Measurements from ENCODE around the gene FNDC10. TPM values are rescaled to one million over a fixed set of nuclear protein-coding genes. Genes with fewer than 3 reads are reported as not detected.

Gene FNDC10
- total RNA-seq, 1 donor from 2014 or later: 11.6 TPM

DNA sequence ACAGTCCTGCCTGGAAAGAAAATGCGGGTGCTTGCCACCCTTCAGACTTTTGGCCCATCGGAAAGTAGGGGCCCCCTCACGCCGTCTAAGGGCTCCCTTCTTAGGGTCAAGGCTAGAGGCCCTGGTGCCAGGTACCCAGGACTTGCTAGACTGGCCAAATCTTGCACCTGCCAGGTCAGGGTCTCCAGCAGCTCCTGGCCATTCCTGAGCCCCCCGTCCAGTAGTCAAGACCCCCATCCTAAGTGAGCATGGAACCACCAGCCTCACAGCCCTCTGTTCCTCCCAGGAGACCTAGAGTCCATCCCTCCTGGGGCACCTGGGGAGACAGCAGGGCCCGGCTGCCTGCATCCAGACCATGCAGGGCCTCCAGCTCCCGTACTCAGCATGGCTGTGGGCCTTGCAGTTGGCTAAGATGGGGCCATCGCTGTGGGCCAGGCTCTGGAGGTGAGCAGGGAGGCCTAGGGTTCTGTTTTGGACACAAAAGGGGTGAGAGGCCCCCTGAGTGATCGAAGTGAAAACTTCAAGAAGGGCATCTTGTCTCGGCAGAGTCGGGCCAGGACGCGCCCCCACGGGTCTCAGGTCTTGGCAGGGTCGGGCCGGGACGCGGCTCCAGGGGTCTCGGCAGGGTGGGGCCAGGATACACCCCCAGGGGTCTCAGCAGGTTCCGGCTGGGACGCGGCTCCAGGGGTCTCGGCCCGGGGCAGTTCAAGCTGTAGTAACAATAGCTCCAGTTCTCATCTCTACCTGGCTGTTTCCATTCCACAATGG is 5.9 kb downstream of the FNDC10 start:
- Mint-ChIP-seq H3K36me3 (ENCODE audit: low read depth, unreplicated experiment) (no peaks in the 10 kb centered on the region), H3K27ac (ENCODE audit: unreplicated experiment) (no peak overlapping the region), H3K27me3 (ENCODE audit: unreplicated experiment) (peaks cover 14% of the 10 kb centered on the region), H3K4me1 (ENCODE audit: unreplicated experiment) (no peaks in the 10 kb centered on the region), H3K9me3 (ENCODE audit: unreplicated experiment) (no peaks in the 10 kb centered on the region), H3K4me3 (ENCODE audit: unreplicated experiment) (no peak overlapping the region)
- DNase-seq (ENCODE audit: low spot score): no peak
- TF ChIP-seq, protein P1, sequence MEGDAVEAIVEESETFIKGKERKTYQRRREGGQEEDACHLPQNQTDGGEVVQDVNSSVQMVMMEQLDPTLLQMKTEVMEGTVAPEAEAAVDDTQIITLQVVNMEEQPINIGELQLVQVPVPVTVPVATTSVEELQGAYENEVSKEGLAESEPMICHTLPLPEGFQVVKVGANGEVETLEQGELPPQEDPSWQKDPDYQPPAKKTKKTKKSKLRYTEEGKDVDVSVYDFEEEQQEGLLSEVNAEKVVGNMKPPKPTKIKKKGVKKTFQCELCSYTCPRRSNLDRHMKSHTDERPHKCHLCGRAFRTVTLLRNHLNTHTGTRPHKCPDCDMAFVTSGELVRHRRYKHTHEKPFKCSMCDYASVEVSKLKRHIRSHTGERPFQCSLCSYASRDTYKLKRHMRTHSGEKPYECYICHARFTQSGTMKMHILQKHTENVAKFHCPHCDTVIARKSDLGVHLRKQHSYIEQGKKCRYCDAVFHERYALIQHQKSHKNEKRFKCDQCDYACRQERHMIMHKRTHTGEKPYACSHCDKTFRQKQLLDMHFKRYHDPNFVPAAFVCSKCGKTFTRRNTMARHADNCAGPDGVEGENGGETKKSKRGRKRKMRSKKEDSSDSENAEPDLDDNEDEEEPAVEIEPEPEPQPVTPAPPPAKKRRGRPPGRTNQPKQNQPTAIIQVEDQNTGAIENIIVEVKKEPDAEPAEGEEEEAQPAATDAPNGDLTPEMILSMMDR (IDR thresholded peaks at IDR 0.05; ENCODE audit: unreplicated experiment): no peak

DNA sequence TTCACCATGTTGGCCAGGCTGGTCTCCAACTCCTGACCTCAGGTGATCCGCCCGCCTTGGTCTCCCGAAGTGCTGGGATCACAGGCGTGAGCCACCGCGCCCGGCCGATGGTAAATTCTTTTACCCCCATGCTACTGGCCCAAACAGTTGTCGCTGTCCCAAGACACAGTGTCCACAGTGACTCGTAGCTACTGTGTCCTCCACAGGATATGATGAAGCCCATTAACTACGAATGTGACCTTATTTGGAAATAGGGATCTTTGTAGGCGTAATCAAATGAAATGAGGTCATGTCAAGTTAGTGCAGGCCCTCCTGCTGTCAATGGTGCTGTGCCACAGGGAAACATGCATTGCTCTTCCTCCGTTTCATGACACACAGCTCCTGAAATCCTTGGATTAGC is 8.5 kb downstream of the FNDC10 start:
- TF ChIP-seq, protein P1 (IDR thresholded peaks at IDR 0.05; ENCODE audit: unreplicated experiment): no peak
- no peak for DNase-seq (ENCODE audit: low spot score)
- H3K27ac Mint-ChIP-seq (ENCODE audit: unreplicated experiment): no peak overlapping the region
- H3K36me3 Mint-ChIP-seq (ENCODE audit: low read depth, unreplicated experiment): no peaks in the 10 kb centered on the region
- H3K4me1 Mint-ChIP-seq (ENCODE audit: unreplicated experiment): no peaks in the 10 kb centered on the region
- H3K27me3 Mint-ChIP-seq (ENCODE audit: unreplicated experiment): peaks cover 9% of the 10 kb centered on the region
- no peaks in the 10 kb centered on the region for H3K9me3 Mint-ChIP-seq (ENCODE audit: unreplicated experiment)
- H3K4me3 Mint-ChIP-seq (ENCODE audit: unreplicated experiment): no peak overlapping the region

DNA sequence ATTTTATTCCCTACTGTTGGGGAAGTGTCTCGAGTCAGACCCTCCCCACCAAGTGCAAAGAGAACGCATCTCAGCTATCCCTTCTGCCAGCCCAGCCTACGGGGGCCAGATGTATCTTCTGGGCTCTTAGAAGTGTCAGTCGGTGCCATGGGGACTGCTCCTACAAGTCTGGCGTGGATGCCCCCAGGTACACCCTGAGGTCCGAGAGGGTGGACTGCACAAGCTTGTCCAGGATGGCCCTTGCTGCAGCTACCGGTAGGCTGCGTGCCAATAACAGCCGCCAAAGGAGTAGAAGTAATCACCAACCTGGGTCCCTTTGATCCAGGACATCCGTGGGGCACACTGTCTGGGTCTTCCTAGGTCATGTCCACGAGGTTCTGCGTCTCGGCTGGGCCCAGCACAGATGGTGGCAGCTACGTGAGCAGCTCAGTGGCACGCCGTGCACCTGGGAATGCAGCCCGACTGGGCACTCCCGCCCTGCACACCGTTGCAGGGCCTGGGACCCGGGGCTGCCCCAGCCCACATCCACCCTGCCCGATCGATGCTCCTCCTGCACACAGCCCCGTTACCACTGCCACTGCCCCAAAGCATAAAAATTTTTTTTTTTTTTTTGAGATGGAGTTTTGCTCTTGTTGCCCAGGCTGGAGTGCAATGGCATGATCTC is 16.5 kb downstream of the FNDC10 start:
- Mint-ChIP-seq H3K27ac (ENCODE audit: unreplicated experiment) (no peak overlapping the region), H3K36me3 (ENCODE audit: low read depth, unreplicated experiment) (no peaks in the 10 kb centered on the region), H3K4me3 (ENCODE audit: unreplicated experiment) (no peak overlapping the region), H3K27me3 (ENCODE audit: unreplicated experiment) (peaks cover 2% of the 10 kb centered on the region), H3K4me1 (ENCODE audit: unreplicated experiment) (no peaks in the 10 kb centered on the region), H3K9me3 (ENCODE audit: unreplicated experiment) (no peaks in the 10 kb centered on the region)
- TF ChIP-seq, protein P1 (IDR thresholded peaks at IDR 0.05; ENCODE audit: unreplicated experiment): no peak
- no peak for DNase-seq (ENCODE audit: low spot score)

DNA sequence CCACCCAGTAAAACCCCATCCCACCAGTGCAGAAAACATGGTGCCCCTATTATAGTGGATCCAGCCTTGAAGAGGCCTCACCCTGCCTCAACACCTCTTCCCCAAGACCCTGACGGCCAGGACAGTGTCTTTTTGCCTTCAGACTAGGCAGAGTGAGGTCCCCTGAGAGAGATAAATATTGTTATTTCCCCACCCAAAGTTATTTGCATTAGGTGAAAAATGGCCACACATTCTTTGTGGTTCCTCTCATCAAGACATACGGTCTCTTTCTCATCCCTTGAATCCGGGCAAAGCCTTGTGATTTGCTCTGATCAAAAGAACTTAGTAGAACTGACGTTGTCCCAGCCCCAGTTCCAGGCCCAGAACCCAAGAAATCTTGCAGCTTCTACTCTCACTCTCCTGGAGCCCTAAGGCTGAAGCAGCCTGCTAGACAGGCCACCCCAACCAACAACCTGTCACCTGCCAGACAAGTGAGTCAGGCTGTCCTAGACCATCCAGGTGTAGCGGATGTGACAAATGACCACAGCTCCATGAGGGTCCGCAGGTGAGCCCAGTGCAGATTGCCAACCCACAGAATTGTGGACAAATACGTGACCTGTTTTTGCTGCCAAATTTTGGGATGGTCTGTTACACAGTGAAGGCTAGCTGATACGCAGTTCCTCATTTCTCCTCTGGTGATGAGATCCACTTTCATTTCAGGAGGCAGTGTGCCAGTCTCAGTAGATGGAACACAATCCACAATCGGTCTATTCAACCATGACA is 17.2 kb downstream of the FNDC10 start:
- no peaks in the 10 kb centered on the region for H3K9me3 Mint-ChIP-seq (ENCODE audit: unreplicated experiment)

More for the DNA sequence above, 17.2 kb downstream of the FNDC10 start:
- H3K4me1 Mint-ChIP-seq (ENCODE audit: unreplicated experiment): no peaks in the 10 kb centered on the region
- H3K27ac Mint-ChIP-seq (ENCODE audit: unreplicated experiment): no peak overlapping the region
- no peak for DNase-seq (ENCODE audit: low spot score)
- no peak overlapping the region for H3K4me3 Mint-ChIP-seq (ENCODE audit: unreplicated experiment)
- TF ChIP-seq, protein P1 (IDR thresholded peaks at IDR 0.05; ENCODE audit: unreplicated experiment): no peak
- H3K27me3 Mint-ChIP-seq (ENCODE audit: unreplicated experiment): peaks cover 2% of the 10 kb centered on the region
- H3K36me3 Mint-ChIP-seq (ENCODE audit: low read depth, unreplicated experiment): no peaks in the 10 kb centered on the region

Data from endothelial cell (in vitro differentiated cells).